Measurements from ENCODE around the gene LRP1.

Gene LRP1

GRCh38 chr12:57130941-57131340 is 2.7 kb downstream of the LRP1 start:
- Histone ChIP-seq H3K27ac (ENCODE audit: low read length) (peak overlapping the region; percentile 71), H3K9me3 (ENCODE audit: control insufficient read depth in 1 of 2, low read length in 2 of 2) (no peaks in the 10 kb centered on the region), H3K36me3 (ENCODE audit: control insufficient read depth in 1 of 2, insufficient read depth in 2 of 2, low read length in 2 of 2) (peaks cover 0 to 9% of the 10 kb centered on the region in 2 donors), H3K4me3 (ENCODE audit: low read depth in 1 of 2, low read length in 2 of 2) (peak overlapping the region; percentile 70 to 87), H3K27me3 (ENCODE audit: low read depth, low read length) (no peaks in the 10 kb centered on the region), H3K4me1 (ENCODE audit: control insufficient read depth in 1 of 2, insufficient read depth in 2 of 2, low read length in 2 of 2) (peaks cover 36 to 63% of the 10 kb centered on the region in 2 donors)

GRCh38 chr12:57131896-57132744 is 3.8 kb downstream of the LRP1 start:
- H3K4me1 ChIP-seq (ENCODE audit: control insufficient read depth in 1 of 2, insufficient read depth in 2 of 2, low read length in 2 of 2), result peaks cover 31 to 69% of the 10 kb centered on the region in 2 donors
- peak overlapping the region; percentile 71 for H3K27ac ChIP-seq (ENCODE audit: low read length)
- H3K9me3 ChIP-seq (ENCODE audit: control insufficient read depth in 1 of 2, low read length in 2 of 2), result no peaks in the 10 kb centered on the region
- H3K4me3 ChIP-seq (ENCODE audit: low read depth in 1 of 2, low read length in 2 of 2), result peak overlapping the region; percentile 70 to 87
- peaks cover 0 to 9% of the 10 kb centered on the region in 2 donors for H3K36me3 ChIP-seq (ENCODE audit: control insufficient read depth in 1 of 2, insufficient read depth in 2 of 2, low read length in 2 of 2)
- H3K27me3 ChIP-seq (ENCODE audit: low read depth, low read length), result no peaks in the 10 kb centered on the region

- Histone ChIP-seq H3K27ac (ENCODE audit: low read length) (peak overlapping the region; percentile 71), H3K9me3 (ENCODE audit: control insufficient read depth in 1 of 2, low read length in 2 of 2) (no peaks in the 10 kb centered on the region), H3K4me1 (ENCODE audit: control insufficient read depth in 1 of 2, insufficient read depth in 2 of 2, low read length in 2 of 2) (peaks cover 31 to 72% of the 10 kb centered on the region in 2 donors), H3K4me3 (ENCODE audit: low read depth in 1 of 2, low read length in 2 of 2) (peak overlapping the region; percentile 12 to 87), H3K27me3 (ENCODE audit: low read depth, low read length) (no peaks in the 10 kb centered on the region), H3K36me3 (ENCODE audit: control insufficient read depth in 1 of 2, insufficient read depth in 2 of 2, low read length in 2 of 2) (peaks cover 0 to 6% of the 10 kb centered on the region in 2 donors)
Measured at GRCh38 chr12:57133013-57133569, 4.8 kb downstream of the LRP1 start.

- Histone ChIP-seq H3K36me3 (ENCODE audit: control insufficient read depth in 1 of 2, insufficient read depth in 2 of 2, low read length in 2 of 2) (peaks cover 0 to 10% of the 10 kb centered on the region in 2 donors), H3K4me3 (ENCODE audit: low read depth in 1 of 2, low read length in 2 of 2) (no peak overlapping the region), H3K9me3 (ENCODE audit: control insufficient read depth in 1 of 2, low read length in 2 of 2) (no peaks in the 10 kb centered on the region), H3K4me1 (ENCODE audit: control insufficient read depth in 1 of 2, insufficient read depth in 2 of 2, low read length in 2 of 2) (peaks cover 38 to 74% of the 10 kb centered on the region in 2 donors), H3K27ac (ENCODE audit: low read length) (peak overlapping the region; percentile 69), H3K27me3 (ENCODE audit: low read depth, low read length) (no peaks in the 10 kb centered on the region)
Measured at GRCh38 chr12:57133916-57134315, 5.6 kb downstream of the LRP1 start.

- H3K4me1 ChIP-seq (ENCODE audit: control insufficient read depth in 1 of 2, insufficient read depth in 2 of 2, low read length in 2 of 2), result peaks cover 38 to 66% of the 10 kb centered on the region in 2 donors
- no peaks in the 10 kb centered on the region for H3K27me3 ChIP-seq (ENCODE audit: low read depth, low read length)
- no peaks in the 10 kb centered on the region for H3K9me3 ChIP-seq (ENCODE audit: control insufficient read depth in 1 of 2, low read length in 2 of 2)
- H3K27ac ChIP-seq (ENCODE audit: low read length), result peak overlapping the region; percentile 67
- peak overlapping the region in 1 of 2 donors; percentile 21 for H3K4me3 ChIP-seq (ENCODE audit: low read depth in 1 of 2, low read length in 2 of 2)
- peaks cover 9 to 20% of the 10 kb centered on the region in 2 donors for H3K36me3 ChIP-seq (ENCODE audit: control insufficient read depth in 1 of 2, insufficient read depth in 2 of 2, low read length in 2 of 2)
Measured at GRCh38 chr12:57134949-57135348, 6.7 kb downstream of the LRP1 start.

GRCh38 chr12:57135527-57136326 is 7.4 kb downstream of the LRP1 start:
- Histone ChIP-seq H3K27me3 (ENCODE audit: low read depth, low read length) (no peaks in the 10 kb centered on the region), H3K36me3 (ENCODE audit: control insufficient read depth in 1 of 2, insufficient read depth in 2 of 2, low read length in 2 of 2) (peaks cover 9 to 26% of the 10 kb centered on the region in 2 donors), H3K9me3 (ENCODE audit: control insufficient read depth in 1 of 2, low read length in 2 of 2) (no peaks in the 10 kb centered on the region), H3K4me3 (ENCODE audit: low read depth in 1 of 2, low read length in 2 of 2) (peak overlapping the region; percentile 21 to 36), H3K4me1 (ENCODE audit: control insufficient read depth in 1 of 2, insufficient read depth in 2 of 2, low read length in 2 of 2) (peaks cover 33 to 58% of the 10 kb centered on the region in 2 donors), H3K27ac (ENCODE audit: low read length) (peak overlapping the region; percentile 67)

GRCh38 chr12:57138526-57139272 is 10.4 kb downstream of the LRP1 start:
- no peaks in the 10 kb centered on the region for H3K27me3 ChIP-seq (ENCODE audit: low read depth, low read length)
- H3K4me1 ChIP-seq (ENCODE audit: control insufficient read depth in 1 of 2, insufficient read depth in 2 of 2, low read length in 2 of 2), result peaks cover 12 to 42% of the 10 kb centered on the region in 2 donors
- peaks cover 28 to 48% of the 10 kb centered on the region in 2 donors for H3K36me3 ChIP-seq (ENCODE audit: control insufficient read depth in 1 of 2, insufficient read depth in 2 of 2, low read length in 2 of 2)

GRCh38 chr12:57139796-57140649 is 11.7 kb downstream of the LRP1 start:
- Histone ChIP-seq H3K4me1 (ENCODE audit: control insufficient read depth in 1 of 2, insufficient read depth in 2 of 2, low read length in 2 of 2) (peaks cover 10 to 38% of the 10 kb centered on the region in 2 donors), H3K27me3 (ENCODE audit: low read depth, low read length) (no peaks in the 10 kb centered on the region), H3K36me3 (ENCODE audit: control insufficient read depth in 1 of 2, insufficient read depth in 2 of 2, low read length in 2 of 2) (peaks cover 32 to 57% of the 10 kb centered on the region in 2 donors), H3K4me3 (ENCODE audit: low read depth in 1 of 2, low read length in 2 of 2) (no peak overlapping the region), H3K9me3 (ENCODE audit: control insufficient read depth in 1 of 2, low read length in 2 of 2) (no peaks in the 10 kb centered on the region), H3K27ac (ENCODE audit: low read length) (no peak overlapping the region)

More at GRCh38 chr12:57138526-57139272, 10.4 kb downstream of the LRP1 start:
- Histone ChIP-seq H3K27ac (ENCODE audit: low read length) (peak overlapping the region; percentile 63), H3K9me3 (ENCODE audit: control insufficient read depth in 1 of 2, low read length in 2 of 2) (no peaks in the 10 kb centered on the region), H3K4me3 (ENCODE audit: low read depth in 1 of 2, low read length in 2 of 2) (no peak overlapping the region)

- Histone ChIP-seq H3K36me3 (ENCODE audit: control insufficient read depth in 1 of 2, insufficient read depth in 2 of 2, low read length in 2 of 2) (peaks cover 44 to 69% of the 10 kb centered on the region in 2 donors), H3K27me3 (ENCODE audit: low read depth, low read length) (no peaks in the 10 kb centered on the region), H3K4me1 (ENCODE audit: control insufficient read depth in 1 of 2, insufficient read depth in 2 of 2, low read length in 2 of 2) (peaks cover 8 to 35% of the 10 kb centered on the region in 2 donors), H3K4me3 (ENCODE audit: low read depth in 1 of 2, low read length in 2 of 2) (no peak overlapping the region), H3K27ac (ENCODE audit: low read length) (peak overlapping the region; percentile 5), H3K9me3 (ENCODE audit: control insufficient read depth in 1 of 2, low read length in 2 of 2) (no peaks in the 10 kb centered on the region)
Measured at GRCh38 chr12:57141249-57141648, 13.0 kb downstream of the LRP1 start.

GRCh38 chr12:57142121-57142520 is 13.8 kb downstream of the LRP1 start:
- no peaks in the 10 kb centered on the region for H3K9me3 ChIP-seq (ENCODE audit: control insufficient read depth in 1 of 2, low read length in 2 of 2)
- H3K27me3 ChIP-seq (ENCODE audit: low read depth, low read length), result no peaks in the 10 kb centered on the region
- peak overlapping the region; percentile 5 for H3K27ac ChIP-seq (ENCODE audit: low read length)
- peaks cover 49 to 78% of the 10 kb centered on the region in 2 donors for H3K36me3 ChIP-seq (ENCODE audit: control insufficient read depth in 1 of 2, insufficient read depth in 2 of 2, low read length in 2 of 2)
- H3K4me3 ChIP-seq (ENCODE audit: low read depth in 1 of 2, low read length in 2 of 2), result no peak overlapping the region
- H3K4me1 ChIP-seq (ENCODE audit: control insufficient read depth in 1 of 2, insufficient read depth in 2 of 2, low read length in 2 of 2), result peaks cover 16 to 37% of the 10 kb centered on the region in 2 donors
